HG02571 (cell line): ENCODE results near the gene FOXL2.

Experiments used
- ATAC-seq: cut with Tn5 transposase; IDR thresholded peaks from one replicate; pipeline ENCODE4 v1.9.1; 2021; ENCODE audit warnings: mild to moderate bottlenecking, moderate library complexity; ENCODE audit not compliant: unreplicated experiment

FOXL2 gene

GRCh38 chr3:138946663-138947494, at the start of gene FOXL2, which contains the start of gene FOXL2NB:
TSS of gene FOXL2 (minus strand) at chr3:138947137. CDS start at chr3:138946722, 415 bp downstream.
TSS of gene FOXL2NB (plus strand) at chr3:138947217. CDS start at chr3:138947365, 148 bp downstream.
- ATAC-seq: no peak

GRCh38 chr3:138995706-138996105, 48.8 kb upstream of the FOXL2 start:
- ATAC-seq: no peak

- ATAC-seq: no peak
Measured at GRCh38 chr3:138987181-138987580, 40.2 kb upstream of the FOXL2 start.

- ATAC-seq: no peak
Measured at GRCh38 chr3:138985932-138986331, 39.0 kb upstream of the FOXL2 start.

- ATAC-seq: no peak
Measured at GRCh38 chr3:138984816-138985215, 37.9 kb upstream of the FOXL2 start.

GRCh38 chr3:138976047-138976446, 29.1 kb upstream of the FOXL2 start:
- ATAC-seq: no peak

GRCh38 chr3:138975351-138975750, 28.4 kb upstream of the FOXL2 start:
- ATAC-seq: no peak

- no peak for ATAC-seq
Measured at GRCh38 chr3:138974462-138974861, 27.5 kb upstream of the FOXL2 start.

- no peak for ATAC-seq
Measured at GRCh38 chr3:138972941-138973340, 26.0 kb upstream of the FOXL2 start.

- no peak for ATAC-seq
Measured at GRCh38 chr3:138971766-138972320, 24.9 kb upstream of the FOXL2 start.

- no peak for ATAC-seq
Measured at GRCh38 chr3:138964923-138965322, 18.0 kb upstream of the FOXL2 start.

- no peak for ATAC-seq
Measured at GRCh38 chr3:138964264-138964663, 17.3 kb upstream of the FOXL2 start.

- no peak for ATAC-seq
Measured at GRCh38 chr3:138962854-138963560, 16.1 kb upstream of the FOXL2 start.

GRCh38 chr3:138960417-138960852, 13.5 kb upstream of the FOXL2 start:
- ATAC-seq: no peak

GRCh38 chr3:138950701-138951100, 3.8 kb upstream of the FOXL2 start:
- no peak for ATAC-seq

- ATAC-seq: no peak
Measured at GRCh38 chr3:138950006-138950644, 3.2 kb upstream of the FOXL2 start.

GRCh38 chr3:138949445-138950005, 2.6 kb upstream of the FOXL2 start:
- ATAC-seq: no peak

GRCh38 chr3:138949002-138949418, 2.1 kb upstream of the FOXL2 start:
- no peak for ATAC-seq

GRCh38 chr3:138948371-138949001, 1.5 kb upstream of the FOXL2 start:
- no peak for ATAC-seq

- no peak for ATAC-seq
Measured at GRCh38 chr3:138947495-138948121, 671 bp upstream of the FOXL2 start.
